ENCODE results near the gene SPEF2. TPM values are rescaled to one million over a fixed set of nuclear protein-coding genes. Genes with fewer than 3 reads are reported as not detected.

Gene SPEF2
- total RNA-seq, 2 experiments from 2014 or later, result 3.2 TPM

- intact Hi-C loops (cut with DNase I, micrococcal nuclease), result loop anchor here (2.0 to 5.0 kb wide), 3 partner anchors 22 to 385 kb away; partner anchors contain the start of genes NADK2 (in 1 of the 2) and SPEF2 (in 1 of the 2)
- H3K36me3 Mint-ChIP-seq (ENCODE audit: low read depth), result peaks cover 70% of the 10 kb centered on the region
- H3K4me1 ChIP-seq (ENCODE audit: insufficient read depth, low read length), result peaks cover 34% of the 10 kb centered on the region
- ATAC-seq (ENCODE audit: poor library complexity), result peak; percentile 25
- no peaks in the 10 kb centered on the region for H3K9me3 ChIP-seq (ENCODE audit: control insufficient read depth in 1 of 2, insufficient read depth in 1 of 2, low read length in 2 of 2)
- CTCF ChIA-PET, result interaction anchor here (1.8 to 1.9 kb wide), 2 partner anchors 68 to 80 kb away, joined by 6 to 11 read pairs; no protein-coding TSS in a partner anchor
- POLR2A ChIA-PET, result interaction anchor here (0.6 to 15.7 kb wide), 26 partner anchors 10 to 927 kb away, joined by 3 to 576 read pairs (median 9); partner anchors contain the start of genes DNAJC21 and SPEF2
- no peaks in the 10 kb centered on the region for H3K9me3 Mint-ChIP-seq
- peak within 1 kb of the TSS; percentile 88 for H3K4me3 ChIP-seq (ENCODE audit: low read length)
- H3K27me3 Mint-ChIP-seq, result no peaks in the 10 kb centered on the region
- peak within 1 kb of the TSS; percentile 97 to 98 for H3K27ac ChIP-seq (ENCODE audit: low read depth in 1 of 2, low read length in 2 of 2)
- H3K27me3 ChIP-seq (ENCODE audit: control insufficient read depth in 1 of 2, insufficient read depth in 2 of 2, low read length in 2 of 2), result no peaks in the 10 kb centered on the region
- TF ChIP-seq, protein P1, sequence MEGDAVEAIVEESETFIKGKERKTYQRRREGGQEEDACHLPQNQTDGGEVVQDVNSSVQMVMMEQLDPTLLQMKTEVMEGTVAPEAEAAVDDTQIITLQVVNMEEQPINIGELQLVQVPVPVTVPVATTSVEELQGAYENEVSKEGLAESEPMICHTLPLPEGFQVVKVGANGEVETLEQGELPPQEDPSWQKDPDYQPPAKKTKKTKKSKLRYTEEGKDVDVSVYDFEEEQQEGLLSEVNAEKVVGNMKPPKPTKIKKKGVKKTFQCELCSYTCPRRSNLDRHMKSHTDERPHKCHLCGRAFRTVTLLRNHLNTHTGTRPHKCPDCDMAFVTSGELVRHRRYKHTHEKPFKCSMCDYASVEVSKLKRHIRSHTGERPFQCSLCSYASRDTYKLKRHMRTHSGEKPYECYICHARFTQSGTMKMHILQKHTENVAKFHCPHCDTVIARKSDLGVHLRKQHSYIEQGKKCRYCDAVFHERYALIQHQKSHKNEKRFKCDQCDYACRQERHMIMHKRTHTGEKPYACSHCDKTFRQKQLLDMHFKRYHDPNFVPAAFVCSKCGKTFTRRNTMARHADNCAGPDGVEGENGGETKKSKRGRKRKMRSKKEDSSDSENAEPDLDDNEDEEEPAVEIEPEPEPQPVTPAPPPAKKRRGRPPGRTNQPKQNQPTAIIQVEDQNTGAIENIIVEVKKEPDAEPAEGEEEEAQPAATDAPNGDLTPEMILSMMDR (IDR thresholded peaks at IDR 0.05), result no peak
- peak within 1 kb of the TSS; percentile 93 for H3K4me3 Mint-ChIP-seq
- peak within 1 kb of the TSS; percentile 99 for H3K27ac Mint-ChIP-seq
- DNase-seq, result peak in 3 of 14 experiments; percentile 75 to 89 (median 81)
- peaks cover 73% of the 10 kb centered on the region for H3K4me1 Mint-ChIP-seq (ENCODE audit: low read depth)
- peaks cover 41% of the 10 kb centered on the region for H3K36me3 ChIP-seq (ENCODE audit: insufficient read depth, low read length)
Observed at GRCh38 chr5:35856765-35857351, 239.2 kb downstream of the SPEF2 start, which contains the start of gene IL7R. IL7R (plus strand) TSS chr5:35856891; CDS start chr5:35856978, 87 bp downstream.

DNA sequence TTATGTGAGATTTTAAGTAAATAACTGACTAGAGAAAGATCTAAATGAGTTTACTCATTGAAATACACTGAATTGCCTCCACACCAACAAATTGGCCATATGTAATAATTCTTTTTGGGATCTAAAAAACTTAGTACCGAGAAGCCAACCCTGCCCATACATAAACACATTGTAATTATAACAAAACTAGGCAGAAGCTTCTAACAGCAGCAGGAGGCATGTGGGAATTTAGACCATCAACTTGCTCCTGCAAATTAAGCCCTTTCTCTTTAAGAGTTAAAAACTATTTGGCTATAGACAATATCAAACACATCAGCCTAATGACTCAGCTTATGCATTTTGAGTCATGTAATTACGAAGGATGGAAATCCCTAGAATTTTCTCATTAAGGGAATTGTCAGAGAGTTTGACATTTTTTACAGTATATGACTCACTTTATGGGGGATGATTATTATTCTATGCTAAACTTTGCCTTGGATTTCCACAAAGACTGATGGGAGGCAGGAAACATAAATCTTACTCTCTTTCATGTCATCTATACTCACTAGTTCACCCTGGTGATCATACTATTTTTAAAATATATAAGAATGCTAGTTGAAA, 240.0 kb downstream of the SPEF2 start:
- ChIA-PET POLR2A (interaction anchor here (0.7 to 15.7 kb wide), 20 partner anchors 8 to 384 kb away, joined by 3 to 576 read pairs (median 15); partner anchors contain the start of gene NADK2), CTCF (interaction anchor here (0.8 to 5.7 kb wide), 9 partner anchors 10 to 200 kb away, joined by 3 to 39 read pairs (median 3); no protein-coding TSS in a partner anchor)
- H3K27ac ChIP-seq (ENCODE audit: low read depth in 1 of 2, low read length in 2 of 2), result peak overlapping the region; percentile 97 to 98
- H3K4me1 ChIP-seq (ENCODE audit: insufficient read depth, low read length), result peaks cover 31% of the 10 kb centered on the region
- H3K4me1 Mint-ChIP-seq (ENCODE audit: low read depth), result peaks cover 73% of the 10 kb centered on the region
- no peaks in the 10 kb centered on the region for H3K9me3 Mint-ChIP-seq
- peak overlapping the region; percentile 99 for H3K27ac Mint-ChIP-seq
- H3K36me3 ChIP-seq (ENCODE audit: insufficient read depth, low read length), result peaks cover 50% of the 10 kb centered on the region
- DNase-seq (peak in 2 of 14 experiments; percentile 49 to 53), ATAC-seq (ENCODE audit: poor library complexity) (no peak)
- peaks cover 78% of the 10 kb centered on the region for H3K36me3 Mint-ChIP-seq (ENCODE audit: low read depth)
- H3K4me3 ChIP-seq (ENCODE audit: low read length), result peak overlapping the region; percentile 88
- H3K27me3 Mint-ChIP-seq, result no peaks in the 10 kb centered on the region
- TF ChIP-seq, protein P1 (IDR thresholded peaks at IDR 0.05), result no peak
- intact Hi-C loops (cut with DNase I, micrococcal nuclease), result loop anchor here (2.0 to 5.0 kb wide), 6 partner anchors 21 to 385 kb away; partner anchors contain the start of genes NADK2 (in 1 of the 2) and SPEF2 (in 1 of the 2)
- H3K4me3 Mint-ChIP-seq, result peak overlapping the region; percentile 93
- H3K27me3 ChIP-seq (ENCODE audit: control insufficient read depth in 1 of 2, insufficient read depth in 2 of 2, low read length in 2 of 2), result no peaks in the 10 kb centered on the region
- no peaks in the 10 kb centered on the region for H3K9me3 ChIP-seq (ENCODE audit: control insufficient read depth in 1 of 2, insufficient read depth in 1 of 2, low read length in 2 of 2)

DNA sequence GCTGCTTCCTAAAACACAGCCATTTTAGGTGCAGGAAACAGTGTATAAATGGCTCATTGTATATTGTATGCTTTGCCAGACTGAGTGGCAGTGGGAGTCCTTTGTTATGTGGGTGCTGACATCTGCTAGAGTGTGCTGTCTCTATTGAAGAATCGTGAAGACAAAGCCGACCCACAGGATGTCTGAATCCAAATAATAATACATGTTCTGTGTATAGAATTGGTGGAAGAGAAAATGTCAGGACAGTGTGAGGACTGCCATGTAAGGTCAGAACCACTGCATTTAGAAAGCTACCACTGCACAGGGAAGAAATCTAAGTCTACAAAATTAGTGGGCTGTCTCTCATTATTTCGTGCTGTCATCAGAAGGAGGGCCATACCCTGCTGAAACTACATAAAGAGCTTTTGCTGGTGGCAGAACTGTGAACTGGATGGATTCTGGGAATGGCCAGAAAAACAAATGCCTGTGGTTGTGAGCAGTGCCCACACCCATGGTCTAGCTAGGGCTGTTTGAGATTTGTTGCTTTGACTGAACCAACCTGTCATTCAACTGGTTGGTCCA, 241.5 kb downstream of the SPEF2 start:
- H3K9me3 ChIP-seq (ENCODE audit: control insufficient read depth in 1 of 2, insufficient read depth in 1 of 2, low read length in 2 of 2), result no peaks in the 10 kb centered on the region
- H3K4me1 ChIP-seq (ENCODE audit: insufficient read depth, low read length), result peaks cover 23% of the 10 kb centered on the region
- intact Hi-C loops (cut with DNase I, micrococcal nuclease), result loop anchor here (1.0 to 5.0 kb wide), 6 partner anchors 66 to 383 kb away; partner anchors contain the start of genes NADK2 (in 1 of the 2) and SPEF2 (in 1 of the 2)
- Mint-ChIP-seq H3K4me1 (ENCODE audit: low read depth) (peaks cover 73% of the 10 kb centered on the region), H3K36me3 (ENCODE audit: low read depth) (peaks cover 85% of the 10 kb centered on the region), H3K27ac (peak overlapping the region; percentile 99), H3K9me3 (no peaks in the 10 kb centered on the region), H3K27me3 (no peaks in the 10 kb centered on the region), H3K4me3 (peak overlapping the region; percentile 93)
- peak; percentile 35 for ATAC-seq (ENCODE audit: poor library complexity)
- CTCF ChIA-PET, result interaction anchor here (1.1 to 5.7 kb wide), 9 partner anchors 8 to 242 kb away, joined by 3 to 39 read pairs (median 5); partner anchors contain the start of gene SPEF2
- POLR2A ChIA-PET, result interaction anchor here (0.7 to 15.7 kb wide), 21 partner anchors 8 to 208 kb away, joined by 3 to 576 read pairs (median 14); no protein-coding TSS in a partner anchor
- TF ChIP-seq, protein P1 (IDR thresholded peaks at IDR 0.05), result no peak
- peak in 7 of 14 experiments; percentile 24 to 64 (median 48) for DNase-seq
- peak overlapping the region; percentile 88 for H3K4me3 ChIP-seq (ENCODE audit: low read length)
- peaks cover 65% of the 10 kb centered on the region for H3K36me3 ChIP-seq (ENCODE audit: insufficient read depth, low read length)
- no peaks in the 10 kb centered on the region for H3K27me3 ChIP-seq (ENCODE audit: control insufficient read depth in 1 of 2, insufficient read depth in 2 of 2, low read length in 2 of 2)
- peak overlapping the region; percentile 48 to 97 for H3K27ac ChIP-seq (ENCODE audit: low read depth in 1 of 2, low read length in 2 of 2)
